Astrocyte (in vitro differentiated cells and primary cell): ENCODE measurements around the gene FNDC3A. TPM values are rescaled to one million over a fixed set of nuclear protein-coding genes. Genes with fewer than 3 reads are reported as not detected.

Experiments used
- DNase-seq: peaks from one replicate; pipeline ENCODE4 v3.0.0-alpha.2; 2010; ENCODE audit warnings: low read depth
- FAIRE-seq: peaks from 2 replicates; lab custom pipeline; 2011; peaks lifted over from hg19 to GRCh38; lab: Jason Lieb, UNC
- H2AFZ ChIP-seq: 2 replicates; pipeline ENCODE4 v1.6.0; 2012; ENCODE audit warnings: low read depth, low read length, inconsistent platforms
- H3K27ac ChIP-seq: 2 replicates; pipeline ENCODE4 v1.5.1; 2011; ENCODE audit warnings: low read depth, low read length, inconsistent platforms
- H3K27me3 ChIP-seq: 2 replicates; pipeline ENCODE4 v1.6.0; 2011; ENCODE audit warnings: low read length, inconsistent platforms; ENCODE audit not compliant: insufficient read depth
- H3K36me3 ChIP-seq: 2 replicates; pipeline ENCODE4 v1.5.1; 2011; ENCODE audit warnings: low read length, inconsistent platforms; ENCODE audit not compliant: insufficient read depth
- H3K4me1 ChIP-seq: 2 replicates; pipeline ENCODE4 v1.5.1; 2011; ENCODE audit warnings: low read length, inconsistent platforms; ENCODE audit not compliant: insufficient read depth
- H3K4me2 ChIP-seq: 2 replicates; pipeline ENCODE4 v1.6.0; 2012; ENCODE audit warnings: low read length, inconsistent platforms
- H3K4me3 ChIP-seq: 2 replicates; pipeline ENCODE4 v1.5.1; 2011; ENCODE audit warnings: low read depth, mild to moderate bottlenecking, low read length, inconsistent platforms; ENCODE audit not compliant: insufficient read depth
- H3K79me2 ChIP-seq: 2 replicates; pipeline ENCODE4 v1.6.0; 2012; ENCODE audit warnings: mild to moderate bottlenecking, low read length, inconsistent platforms; ENCODE audit not compliant: insufficient read depth
- H3K9ac ChIP-seq: 2 replicates; pipeline ENCODE4 v1.6.0; 2012; ENCODE audit warnings: mild to moderate bottlenecking, low read length, inconsistent platforms
- H3K9me3 ChIP-seq: 2 replicates; pipeline ENCODE4 v1.5.1; 2012; ENCODE audit warnings: low read depth, mild to moderate bottlenecking, low read length, inconsistent platforms; ENCODE audit not compliant: insufficient read depth
- H4K20me1 ChIP-seq: 2 replicates; pipeline ENCODE4 v1.6.0; 2012; ENCODE audit warnings: low read length, inconsistent platforms; ENCODE audit not compliant: insufficient read depth
- H3K27ac Mint-ChIP-seq: one replicate; pipeline ENCODE4 v1.8.0; 2021; ENCODE audit warnings: mild to moderate bottlenecking, mixed read lengths; ENCODE audit not compliant: unreplicated experiment
- H3K27me3 Mint-ChIP-seq: one replicate; pipeline ENCODE4 v1.8.0; 2021; ENCODE audit warnings: low read depth, mixed read lengths; ENCODE audit not compliant: unreplicated experiment
- H3K36me3 Mint-ChIP-seq: one replicate; pipeline ENCODE4 v1.8.0; 2021; ENCODE audit warnings: low read depth, mixed read lengths; ENCODE audit not compliant: unreplicated experiment
- H3K4me1 Mint-ChIP-seq: one replicate; pipeline ENCODE4 v1.8.0; 2021; ENCODE audit warnings: low read depth, mixed read lengths; ENCODE audit not compliant: unreplicated experiment
- H3K4me3 Mint-ChIP-seq: one replicate; pipeline ENCODE4 v1.8.0; 2021; ENCODE audit warnings: mild to moderate bottlenecking, moderate library complexity, mixed read lengths; ENCODE audit not compliant: unreplicated experiment
- H3K9me3 Mint-ChIP-seq: one replicate; pipeline ENCODE4 v1.8.0; 2021; ENCODE audit warnings: mild to moderate bottlenecking, mixed read lengths; ENCODE audit not compliant: unreplicated experiment
- EZH2 ChIP-seq: IDR thresholded peaks from 2 replicates; pipeline ENCODE4 v1.6.1; 2012; ENCODE audit warnings: mild to moderate bottlenecking, low read length, inconsistent platforms; ENCODE audit not compliant: insufficient read depth
- total RNA-seq: library from RNA; stranded (reverse); gene quantifications from 2 replicates; pipeline ENCODE4 v1.2.1, GENCODE V29; 2021
- TF ChIP-seq, protein P1 (sequence below): IDR thresholded peaks from 2 replicates; pipeline ENCODE4 v1.5.1; 2011; ENCODE audit warnings: low read depth, mild to moderate bottlenecking, inconsistent platforms, low read length, moderate library complexity; ENCODE audit not compliant: insufficient read depth

Gene FNDC3A
- total RNA-seq, 1 donor from 2014 or later, result 82.6 TPM

DNA sequence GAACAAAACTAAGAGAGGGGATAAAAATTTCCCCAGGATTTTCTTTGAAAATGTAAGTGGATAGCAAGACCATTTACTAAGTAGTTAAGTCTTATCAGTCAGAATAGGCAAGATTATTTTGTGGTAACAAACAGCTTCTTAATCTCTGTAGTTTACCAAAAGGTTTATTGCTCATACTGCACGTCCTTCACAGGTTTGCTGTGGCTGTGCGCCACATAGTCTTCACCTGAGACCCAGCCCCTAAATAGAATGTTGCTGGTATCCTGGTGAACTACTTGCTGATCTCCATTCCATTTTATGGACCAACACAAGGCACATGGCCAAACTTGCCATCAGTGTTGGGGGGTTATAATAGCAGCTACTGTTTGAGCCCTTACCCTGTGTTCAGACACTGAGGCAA is 44.6 kb downstream of the FNDC3A start:
- DNase-seq, result no peak
- Histone ChIP-seq H3K4me3 (no peak overlapping the region), H3K9ac (no peak overlapping the region), H3K4me1 (peaks cover 20% of the 10 kb centered on the region), H3K27me3 (no peaks in the 10 kb centered on the region), H3K36me3 (no peaks in the 10 kb centered on the region), H3K9me3 (no peaks in the 10 kb centered on the region), H3K79me2 (peaks cover 15% of the 10 kb centered on the region), H3K4me2 (no peak overlapping the region), H3K27ac (no peak overlapping the region), H2AFZ (no peak overlapping the region), H4K20me1 (no peaks in the 10 kb centered on the region)
- FAIRE-seq, result no peak
- Mint-ChIP-seq H3K9me3 (peaks cover 6% of the 10 kb centered on the region), H3K4me1 (peaks cover 13% of the 10 kb centered on the region), H3K4me3 (no peak overlapping the region), H3K36me3 (peaks cover 11% of the 10 kb centered on the region), H3K27me3 (no peaks in the 10 kb centered on the region), H3K27ac (no peak overlapping the region)
- TF ChIP-seq, protein P1, sequence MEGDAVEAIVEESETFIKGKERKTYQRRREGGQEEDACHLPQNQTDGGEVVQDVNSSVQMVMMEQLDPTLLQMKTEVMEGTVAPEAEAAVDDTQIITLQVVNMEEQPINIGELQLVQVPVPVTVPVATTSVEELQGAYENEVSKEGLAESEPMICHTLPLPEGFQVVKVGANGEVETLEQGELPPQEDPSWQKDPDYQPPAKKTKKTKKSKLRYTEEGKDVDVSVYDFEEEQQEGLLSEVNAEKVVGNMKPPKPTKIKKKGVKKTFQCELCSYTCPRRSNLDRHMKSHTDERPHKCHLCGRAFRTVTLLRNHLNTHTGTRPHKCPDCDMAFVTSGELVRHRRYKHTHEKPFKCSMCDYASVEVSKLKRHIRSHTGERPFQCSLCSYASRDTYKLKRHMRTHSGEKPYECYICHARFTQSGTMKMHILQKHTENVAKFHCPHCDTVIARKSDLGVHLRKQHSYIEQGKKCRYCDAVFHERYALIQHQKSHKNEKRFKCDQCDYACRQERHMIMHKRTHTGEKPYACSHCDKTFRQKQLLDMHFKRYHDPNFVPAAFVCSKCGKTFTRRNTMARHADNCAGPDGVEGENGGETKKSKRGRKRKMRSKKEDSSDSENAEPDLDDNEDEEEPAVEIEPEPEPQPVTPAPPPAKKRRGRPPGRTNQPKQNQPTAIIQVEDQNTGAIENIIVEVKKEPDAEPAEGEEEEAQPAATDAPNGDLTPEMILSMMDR, result no peak
- no peak for TF ChIP-seq EZH2

DNA sequence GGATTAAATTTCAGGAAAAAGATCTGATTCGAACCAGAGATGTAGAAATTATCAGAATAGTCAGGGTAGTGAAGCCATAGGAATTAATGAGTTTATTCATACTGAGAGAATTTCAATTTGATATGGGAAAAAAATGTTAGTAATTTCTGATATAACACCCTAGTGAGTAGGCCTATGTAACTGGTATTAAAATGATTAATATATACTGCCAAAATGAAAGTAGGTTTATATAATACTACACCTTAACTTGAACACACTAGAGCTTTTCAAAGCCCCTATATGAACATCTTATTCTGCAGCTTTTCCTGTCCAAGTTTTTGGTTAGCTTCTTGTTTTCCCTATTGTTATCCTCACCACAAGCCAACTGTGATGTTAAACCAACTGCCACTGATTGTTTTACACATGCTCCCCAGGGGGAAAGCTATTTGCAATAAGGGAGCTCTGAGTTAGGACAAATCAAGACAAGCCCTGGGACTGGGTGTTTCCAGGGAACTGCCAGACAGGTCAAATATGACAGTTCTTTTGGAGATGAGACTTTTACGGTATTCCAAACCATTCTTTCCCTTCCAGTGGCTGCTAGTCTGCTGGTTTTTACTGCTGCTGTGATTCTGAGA is 45.3 kb downstream of the FNDC3A start:
- Mint-ChIP-seq H3K4me3 (no peak overlapping the region), H3K27me3 (no peaks in the 10 kb centered on the region), H3K4me1 (peaks cover 13% of the 10 kb centered on the region), H3K9me3 (peaks cover 6% of the 10 kb centered on the region), H3K27ac (peak overlapping the region; percentile 84), H3K36me3 (peaks cover 11% of the 10 kb centered on the region)
- no peak overlapping the region for H3K9ac ChIP-seq
- peak overlapping the region; percentile 20 for H3K27ac ChIP-seq
- H3K79me2 ChIP-seq, result peaks cover 19% of the 10 kb centered on the region
- no peaks in the 10 kb centered on the region for H3K27me3 ChIP-seq
- no peak overlapping the region for H2AFZ ChIP-seq
- no peaks in the 10 kb centered on the region for H3K36me3 ChIP-seq
- peaks cover 20% of the 10 kb centered on the region for H3K4me1 ChIP-seq
- H3K9me3 ChIP-seq, result no peaks in the 10 kb centered on the region
- H4K20me1 ChIP-seq, result no peaks in the 10 kb centered on the region
- no peak for FAIRE-seq
- no peak overlapping the region for H3K4me2 ChIP-seq
- no peak overlapping the region for H3K4me3 ChIP-seq
- peak; percentile 33 for DNase-seq
- TF ChIP-seq, protein P1, result no peak
- TF ChIP-seq EZH2, result no peak

DNA sequence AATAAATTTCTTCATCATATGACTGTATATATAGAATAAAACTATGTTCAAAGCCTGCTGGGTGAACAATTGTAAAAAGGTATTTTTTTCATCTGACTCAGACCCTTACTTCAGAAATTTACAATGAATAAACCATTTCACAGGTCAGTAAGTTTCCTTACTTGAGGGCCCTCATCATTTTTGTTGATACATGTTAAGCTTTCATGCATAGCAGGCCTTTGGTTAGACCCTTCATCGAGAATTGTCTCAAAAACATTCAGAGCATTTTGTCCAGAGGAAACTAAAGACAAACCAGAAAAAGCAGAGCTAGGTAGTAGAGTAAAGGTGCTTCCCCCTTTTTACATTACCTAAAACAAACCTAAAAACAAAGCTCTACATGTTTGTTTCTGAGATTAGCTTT is 46.2 kb downstream of the FNDC3A start:
- FAIRE-seq (no peak), DNase-seq (peak; percentile 22)
- Mint-ChIP-seq H3K4me3 (no peak overlapping the region), H3K9me3 (peaks cover 6% of the 10 kb centered on the region), H3K4me1 (peaks cover 13% of the 10 kb centered on the region), H3K36me3 (peaks cover 11% of the 10 kb centered on the region), H3K27me3 (no peaks in the 10 kb centered on the region), H3K27ac (peak overlapping the region; percentile 38)
- Histone ChIP-seq H4K20me1 (no peaks in the 10 kb centered on the region), H2AFZ (no peak overlapping the region), H3K9ac (peak overlapping the region; percentile 22), H3K36me3 (no peaks in the 10 kb centered on the region), H3K4me1 (peaks cover 20% of the 10 kb centered on the region), H3K27me3 (no peaks in the 10 kb centered on the region), H3K9me3 (no peaks in the 10 kb centered on the region), H3K27ac (peak overlapping the region; percentile 56), H3K4me3 (no peak overlapping the region), H3K4me2 (peak overlapping the region; percentile 46), H3K79me2 (peaks cover 19% of the 10 kb centered on the region)
- TF ChIP-seq, protein P1, result no peak
- no peak for TF ChIP-seq EZH2
